NT2/D1 (cell line): Measurements from ENCODE around the gene ADAMTS4.

Source experiments
- DNase-seq: peaks from one replicate; pipeline ENCODE4 v3.0.0-alpha.2; 2011; ENCODE audit warnings: low read depth, low spot score
- H3K27me3 ChIP-seq: 2 replicates; pipeline ENCODE4 v1.6.0; 2011; ENCODE audit warnings: mild to moderate bottlenecking; ENCODE audit not compliant: insufficient read length, insufficient read depth
- H3K36me3 ChIP-seq: 2 replicates; pipeline ENCODE4 v1.6.1; 2011; ENCODE audit warnings: mild to moderate bottlenecking, low read length, mixed read lengths; ENCODE audit not compliant: insufficient read depth, insufficient read length
- H3K4me1 ChIP-seq: 2 replicates; pipeline ENCODE4 v1.5.1; 2011; ENCODE audit not compliant: insufficient read depth, insufficient read length
- H3K4me3 ChIP-seq: 2 replicates; pipeline ENCODE4 v1.5.1; 2011; ENCODE audit warnings: low read depth; ENCODE audit not compliant: insufficient read length
- H3K9ac ChIP-seq: 2 replicates; pipeline ENCODE4 v1.6.0; 2011; ENCODE audit warnings: low read depth; ENCODE audit not compliant: insufficient read length
- H3K9me3 ChIP-seq: 2 replicates; pipeline ENCODE4 v1.5.1; 2011; ENCODE audit warnings: mild to moderate bottlenecking, low read length; ENCODE audit not compliant: insufficient read depth
- SUZ12 ChIP-seq: IDR thresholded peaks from 2 replicates; pipeline ENCODE4 v1.6.1; 2011; ENCODE audit not compliant: insufficient read length, insufficient read depth; ENCODE audit errors: extremely low read depth
- YY1 ChIP-seq: IDR thresholded peaks from 2 replicates; pipeline ENCODE4 v1.6.1; 2011; ENCODE audit not compliant: insufficient read length, insufficient read depth
- ZNF274 ChIP-seq: IDR thresholded peaks from 2 replicates; pipeline ENCODE4 v1.6.1; 2011; ENCODE audit warnings: mild to moderate bottlenecking, low read depth, low read length

Gene ADAMTS4

DNA sequence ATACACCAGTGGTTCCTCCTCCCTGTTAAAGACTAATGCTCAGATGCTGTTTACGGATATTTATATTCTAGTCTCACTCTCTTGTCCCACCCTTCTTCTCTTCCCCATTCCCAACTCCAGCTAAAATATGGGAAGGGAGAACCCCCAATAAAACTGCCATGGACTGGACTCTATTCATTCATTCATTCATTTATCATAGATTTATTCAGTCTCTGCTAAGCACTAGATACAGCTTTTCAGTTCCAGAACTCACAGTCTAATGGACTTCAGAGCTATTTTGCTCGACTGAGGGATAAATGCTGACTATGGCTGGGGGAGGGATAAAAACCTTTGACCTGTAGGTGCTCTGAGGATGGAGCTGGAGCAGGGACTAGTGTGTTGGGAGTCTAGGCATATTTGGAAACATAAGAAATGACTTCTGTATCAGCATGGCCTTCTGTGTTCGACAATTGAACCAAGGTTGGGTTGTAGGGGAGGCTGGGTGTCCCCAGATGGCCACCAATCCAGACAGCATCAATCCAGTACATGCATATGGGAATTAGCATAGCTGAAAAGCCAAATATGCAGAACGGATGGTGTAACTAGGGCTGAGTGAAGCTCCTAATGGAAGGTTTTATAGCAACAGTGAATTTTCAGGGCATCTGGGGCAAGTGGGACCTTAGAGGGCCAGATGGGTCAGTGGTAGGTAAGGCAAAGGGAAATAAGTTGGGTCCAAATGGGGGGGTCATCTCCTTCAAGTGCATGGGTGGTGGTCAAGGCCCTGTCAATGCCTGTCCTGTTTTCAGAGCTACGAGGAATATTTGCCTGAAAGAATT lies 20.4 kb upstream of the ADAMTS4 start:
- no peak for DNase-seq
- H3K27me3 ChIP-seq = no peaks in the 10 kb centered on the region
- H3K9me3 ChIP-seq = no peaks in the 10 kb centered on the region
- TF ChIP-seq SUZ12 = no peak
- TF ChIP-seq YY1 = no peak
- no peak overlapping the region for H3K9ac ChIP-seq
- H3K4me1 ChIP-seq = peaks cover 14% of the 10 kb centered on the region
- H3K36me3 ChIP-seq = peaks cover 14% of the 10 kb centered on the region
- H3K4me3 ChIP-seq = no peak overlapping the region

DNA sequence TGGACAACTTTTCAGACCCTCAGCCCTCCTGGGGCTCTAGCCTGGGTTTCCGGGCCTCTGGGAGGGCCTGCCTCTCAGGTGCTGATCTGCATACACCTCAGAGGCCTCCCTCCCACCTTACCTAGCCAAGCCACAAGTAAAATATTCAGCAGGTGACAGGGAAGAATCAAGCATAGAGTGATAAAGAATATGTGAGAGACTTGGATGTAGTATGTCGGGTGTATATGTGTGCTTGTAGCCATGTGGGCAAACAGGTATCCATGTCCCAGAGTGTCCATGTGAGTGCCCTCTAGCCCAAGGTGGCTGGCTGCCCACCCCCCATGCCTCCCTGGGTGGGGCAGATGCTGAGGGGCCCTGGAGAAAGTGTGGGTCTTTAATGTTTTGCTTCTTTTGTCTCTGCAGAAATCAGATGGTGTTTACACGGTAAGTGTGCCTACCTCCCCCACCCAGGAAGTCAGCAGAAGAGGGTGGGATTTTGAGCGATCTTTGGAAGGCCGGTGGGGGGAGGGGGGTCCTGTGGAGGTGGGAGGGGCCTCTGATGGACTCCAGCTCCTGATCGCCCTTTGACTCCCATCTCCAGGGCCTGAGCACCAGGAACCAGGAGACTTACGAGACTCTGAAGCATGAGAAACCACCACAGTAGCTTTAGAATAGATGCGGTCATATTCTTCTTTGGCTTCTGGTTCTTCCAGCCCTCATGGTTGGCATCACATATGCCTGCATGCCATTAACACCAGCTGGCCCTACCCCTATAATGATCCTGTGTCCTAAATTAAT lies 19.6 kb upstream of the ADAMTS4 start:
- Histone ChIP-seq H3K27me3 (no peaks in the 10 kb centered on the region), H3K4me3 (no peak overlapping the region), H3K9me3 (no peaks in the 10 kb centered on the region), H3K9ac (no peak overlapping the region), H3K4me1 (peaks cover 14% of the 10 kb centered on the region), H3K36me3 (peaks cover 22% of the 10 kb centered on the region)
- TF ChIP-seq SUZ12 (no peak), YY1 (no peak), ZNF274 (no peak)
- no peak for DNase-seq

DNA sequence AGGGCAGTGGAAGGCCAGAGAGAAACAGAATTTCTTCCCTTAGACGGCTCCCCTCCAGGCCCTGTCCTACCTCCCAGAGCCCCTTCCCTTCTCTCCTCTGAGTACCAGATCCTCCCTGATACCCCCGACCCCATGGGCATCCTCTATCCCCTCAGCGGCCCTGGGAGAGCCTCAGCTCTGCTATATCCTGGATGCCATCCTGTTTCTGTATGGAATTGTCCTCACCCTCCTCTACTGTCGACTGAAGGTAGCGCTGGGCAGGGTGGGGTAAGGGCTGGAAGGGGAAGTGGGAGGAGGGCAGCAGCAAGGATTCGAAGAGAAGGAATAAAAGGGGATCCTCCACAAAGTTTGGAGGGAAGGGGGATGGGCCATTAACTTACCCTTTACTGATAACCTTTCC lies 19.0 kb upstream of the ADAMTS4 start:
- TF ChIP-seq YY1 (no peak), SUZ12 (no peak), ZNF274 (no peak)
- no peaks in the 10 kb centered on the region for H3K27me3 ChIP-seq
- no peak overlapping the region for H3K9ac ChIP-seq
- H3K36me3 ChIP-seq = peaks cover 29% of the 10 kb centered on the region
- no peak for DNase-seq
- no peaks in the 10 kb centered on the region for H3K9me3 ChIP-seq
- H3K4me3 ChIP-seq = no peak overlapping the region
- peaks cover 14% of the 10 kb centered on the region for H3K4me1 ChIP-seq

DNA sequence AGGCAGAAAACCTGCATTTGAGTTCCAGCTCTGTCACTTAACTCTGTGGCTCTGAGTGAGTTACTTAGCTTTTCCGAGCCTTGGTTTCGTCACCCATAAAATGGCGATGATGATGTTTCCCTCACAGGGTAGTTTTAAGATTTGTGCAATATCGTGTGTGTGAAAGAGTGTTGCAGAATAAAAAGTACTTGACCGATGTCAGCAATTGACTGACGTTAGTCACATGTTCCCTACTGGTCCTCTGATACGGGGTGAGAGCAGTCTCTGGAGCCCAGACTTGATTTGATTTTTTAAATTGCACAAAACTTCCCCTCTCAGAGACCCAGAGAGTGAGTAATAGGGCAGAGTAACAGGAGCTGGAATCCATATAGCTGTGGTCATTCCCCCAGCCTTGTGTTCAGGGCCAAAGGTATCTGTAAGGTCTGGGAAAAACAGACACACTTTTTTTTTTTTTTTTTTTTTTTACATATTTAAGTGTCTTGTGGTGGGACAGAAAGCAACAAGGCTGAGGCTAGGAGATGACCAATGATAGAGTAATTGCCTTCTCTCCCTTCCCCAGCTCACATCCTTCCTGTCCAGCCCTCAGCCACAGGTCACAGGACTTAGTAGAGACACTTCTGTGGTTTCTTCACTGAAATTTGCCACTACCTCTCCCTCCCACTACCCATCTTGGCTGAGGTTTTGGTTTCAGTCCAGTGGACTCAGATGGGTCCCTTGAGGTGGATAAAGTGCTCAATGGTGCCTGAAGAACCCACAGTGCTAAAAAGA lies 18.3 kb upstream of the ADAMTS4 start:
- Histone ChIP-seq H3K27me3 (no peaks in the 10 kb centered on the region), H3K4me1 (peaks cover 14% of the 10 kb centered on the region), H3K36me3 (peaks cover 36% of the 10 kb centered on the region), H3K4me3 (no peak overlapping the region), H3K9me3 (no peaks in the 10 kb centered on the region), H3K9ac (no peak overlapping the region)
- no peak for DNase-seq
- no peak for TF ChIP-seq ZNF274
- no peak for TF ChIP-seq SUZ12
- no peak for TF ChIP-seq YY1

DNA sequence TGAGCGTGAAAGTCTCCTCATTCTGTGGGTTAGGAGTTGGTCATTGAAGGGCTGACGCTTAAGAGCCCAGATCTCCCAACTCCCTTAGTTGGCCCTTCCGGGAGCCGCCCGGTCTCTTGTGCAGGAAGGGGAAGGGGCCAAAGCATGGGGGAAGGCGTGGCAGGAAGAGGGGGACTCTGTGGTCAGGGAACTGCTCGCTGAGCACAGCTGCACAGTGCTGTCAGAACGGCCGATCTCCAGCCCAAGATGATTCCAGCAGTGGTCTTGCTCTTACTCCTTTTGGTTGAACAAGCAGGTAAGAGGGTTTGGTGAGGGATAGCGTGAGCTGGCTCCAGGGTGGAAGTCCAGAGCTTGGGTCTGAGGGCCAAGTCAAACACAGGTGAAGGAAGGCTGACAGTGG lies 16.2 kb upstream of the ADAMTS4 start, which contains the start of gene FCER1G:
TSS of gene FCER1G (plus strand) at position 220 of the 400 bp plus-strand sequence. CDS start at position 247, 27 bp downstream.
- Histone ChIP-seq H3K4me3 (no peak within 1 kb of the TSS), H3K9me3 (no peaks in the 10 kb centered on the region), H3K36me3 (peaks cover 56% of the 10 kb centered on the region), H3K27me3 (no peaks in the 10 kb centered on the region), H3K4me1 (peaks cover 14% of the 10 kb centered on the region), H3K9ac (no peak within 1 kb of the TSS)
- DNase-seq = no peak
- TF ChIP-seq ZNF274 = no peak
- TF ChIP-seq SUZ12 = no peak
- TF ChIP-seq YY1 = no peak

DNA sequence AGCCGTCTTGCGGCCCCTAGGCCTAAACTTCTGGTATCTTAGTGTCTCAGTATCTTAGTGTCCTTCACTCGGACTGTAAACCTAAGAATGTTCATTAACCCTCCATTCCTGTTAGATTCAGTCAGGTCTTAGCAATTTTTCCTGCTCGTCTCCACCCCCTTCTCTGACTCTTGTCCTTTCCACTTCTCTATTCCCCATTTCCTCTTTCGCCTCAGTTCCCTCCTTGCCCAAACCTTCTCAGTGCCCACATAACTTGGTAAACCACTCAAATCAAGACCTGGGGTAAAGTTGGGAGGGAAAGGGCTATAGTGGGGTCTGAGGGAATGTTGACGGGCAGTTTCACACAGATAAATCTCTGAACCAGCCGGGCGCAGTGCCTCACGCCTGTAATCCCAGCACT lies 15.5 kb upstream of the ADAMTS4 start:
- H3K9ac ChIP-seq = no peak overlapping the region
- H3K9me3 ChIP-seq = no peaks in the 10 kb centered on the region
- no peaks in the 10 kb centered on the region for H3K27me3 ChIP-seq
- H3K4me1 ChIP-seq = peaks cover 16% of the 10 kb centered on the region
- TF ChIP-seq SUZ12 (no peak), YY1 (no peak), ZNF274 (no peak)
- no peak overlapping the region for H3K4me3 ChIP-seq
- DNase-seq = no peak
- peaks cover 63% of the 10 kb centered on the region for H3K36me3 ChIP-seq
